AG04450 (cell line): ENCODE measurements around the gene RAB18. TPM values are rescaled to one million over a fixed set of nuclear protein-coding genes. Genes with fewer than 3 reads are reported as not detected.
"Not testable (repeated sequence)": the region's sequence is repeated elsewhere in the genome, so short reads cannot be mapped to it uniquely, and the experiment has no call there.

ENCODE experiments used
- CTCF ChIA-PET: fragments of 300-600, 350-600 bp; formaldehyde crosslinking; extraction: SDS; loops from one replicate; lab custom pipeline; 2022; ENCODE audit warnings: antibody characterized with exemption, inconsistent platforms; lab: Charles Lee
- POLR2A ChIA-PET: fragments of 350-600 bp; formaldehyde crosslinking; extraction: SDS; loops from one replicate; lab custom pipeline; 2021; ENCODE audit warnings: antibody characterized with exemption, inconsistent platforms; lab: Yijun Ruan, JAX
- DNase-seq: peaks from one replicate; pipeline ENCODE4 v3.0.0-alpha.2; 2011; ENCODE audit warnings: low read depth, low spot score
- H3K27ac ChIP-seq: one replicate; pipeline ENCODE4 v1.5.1; 2012; ENCODE audit warnings: low read depth, low read length, control low read depth
- H3K27me3 ChIP-seq: one replicate; pipeline ENCODE4 v1.6.0; 2012; ENCODE audit warnings: low read length; ENCODE audit not compliant: control insufficient read depth, insufficient read depth
- H3K4me3 ChIP-seq: 2 replicates; pipeline ENCODE4 v1.5.1; 2011; ENCODE audit warnings: mild to moderate bottlenecking, low read depth, low read length, control low read depth
- H3K9me3 ChIP-seq: 2 replicates; pipeline ENCODE4 v1.5.1; 2012; ENCODE audit warnings: low read length; ENCODE audit not compliant: control insufficient read depth, insufficient read depth
- CTCF ChIP-seq: IDR thresholded peaks from 2 replicates; pipeline ENCODE4 v1.5.1; 2011; ENCODE audit warnings: low read depth, low read length, control low read depth, inconsistent platforms
- polyA plus RNA-seq: library from polyadenylated mRNA; depleted of rRNA; stranded (reverse); fragments of >200 nt; gene quantifications from 2 replicates; pipeline ENCODE4 v1.2.3, GENCODE V29; 2011

Gene RAB18
- polyA plus RNA-seq, 1 experiment: 93.5 TPM

GRCh38 chr10:27503498-27504006 is 552 bp upstream of the RAB18 start:
- POLR2A ChIA-PET: interaction anchor here (0.5 to 1.5 kb wide), 3 partner anchors 261 to 621 kb away, joined by 4 read pairs; partner anchors contain the start of gene YME1L1
- H3K27me3 ChIP-seq: peaks cover 8% of the 10 kb centered on the region

GRCh38 chr10:27504808-27505460 is 830 bp downstream of the RAB18 start:
- H3K27me3 ChIP-seq: peaks cover 4% of the 10 kb centered on the region
- H3K27ac ChIP-seq: peak overlapping the region; percentile 88
- ChIA-PET CTCF (interaction anchor here (0.7 to 1.5 kb wide), 4 partner anchors 21 to 237 kb away, joined by 3 to 5 read pairs (median 4); no protein-coding TSS in a partner anchor), POLR2A (interaction anchor here (1.5 kb wide), 2 partner anchors 263 to 619 kb away, joined by 4 read pairs; no protein-coding TSS in a partner anchor)
- H3K4me3 ChIP-seq: peak overlapping the region; percentile 96
- no peaks in the 10 kb centered on the region; the same call in 1 of the 2 replicates for H3K9me3 ChIP-seq
- TF ChIP-seq CTCF: no peak
- DNase-seq: no peak

More at GRCh38 chr10:27503498-27504006, 552 bp upstream of the RAB18 start:
- TF ChIP-seq CTCF: no peak
- H3K4me3 ChIP-seq: peak overlapping the region; percentile 42
- H3K27ac ChIP-seq: no peak overlapping the region
- no peak for DNase-seq
- H3K9me3 ChIP-seq: no peaks in the 10 kb centered on the region; the same call in 1 of the 2 replicates
- CTCF ChIA-PET: interaction anchor here (0.6 to 1.5 kb wide), 10 partner anchors 10 to 747 kb away, joined by 3 to 5 read pairs (median 4); no protein-coding TSS in a partner anchor

GRCh38 chr10:27505537-27505936 is 1.4 kb downstream of the RAB18 start:
- DNase-seq, POLR2A ChIA-PET, CTCF ChIA-PET, H3K27ac ChIP-seq, H3K27me3 ChIP-seq, H3K9me3 ChIP-seq: not testable (repeated sequence)
- H3K4me3 ChIP-seq: peak overlapping the region; percentile 96

- ChIA-PET CTCF (no interaction called here), POLR2A (no interaction called here)
- no peak overlapping the region for H3K27ac ChIP-seq
- H3K9me3 ChIP-seq: no peaks in the 10 kb centered on the region; the same call in 1 of the 2 replicates
- peaks cover 4% of the 10 kb centered on the region for H3K27me3 ChIP-seq
- no peak overlapping the region; the same call in 1 of the 2 replicates for H3K4me3 ChIP-seq
- no peak for DNase-seq
- TF ChIP-seq CTCF: no peak
Measured at GRCh38 chr10:27506280-27506679, 2.2 kb downstream of the RAB18 start.

GRCh38 chr10:27512548-27512947 is 8.4 kb downstream of the RAB18 start:
- Histone ChIP-seq H3K4me3 (no peak overlapping the region), H3K9me3 (no peaks in the 10 kb centered on the region), H3K27me3 (no peaks in the 10 kb centered on the region), H3K27ac (no peak overlapping the region)
- POLR2A ChIA-PET: no interaction called here
- DNase-seq: no peak
- CTCF ChIA-PET: no interaction called here
- no peak for TF ChIP-seq CTCF
